Stimulated activated CD4-positive, alpha-beta T cell treated with anti-CD3 and anti-CD28 coated beads, Interleukin-2, amount 100 ng/mL, for 24 hours (primary cell): ENCODE measurements around the gene TRIM39.
"Not testable (repeated sequence)": the region's sequence is repeated elsewhere in the genome, so short reads cannot be mapped to it uniquely, and the experiment has no call there.

Experiments
- DNase-seq, 2 donors: peaks; one replicate each; pipeline ENCODE4 v3.0.0-alpha.2; 2020

TRIM39 gene

GRCh38 chr6:30326526-30327231 lies at the start of gene TRIM39:
TSS of gene TRIM39 (plus strand) at chr6:30326927. CDS start at chr6:30329318, 2,391 bp downstream.
- peak; percentile 88 for DNase-seq

DNA sequence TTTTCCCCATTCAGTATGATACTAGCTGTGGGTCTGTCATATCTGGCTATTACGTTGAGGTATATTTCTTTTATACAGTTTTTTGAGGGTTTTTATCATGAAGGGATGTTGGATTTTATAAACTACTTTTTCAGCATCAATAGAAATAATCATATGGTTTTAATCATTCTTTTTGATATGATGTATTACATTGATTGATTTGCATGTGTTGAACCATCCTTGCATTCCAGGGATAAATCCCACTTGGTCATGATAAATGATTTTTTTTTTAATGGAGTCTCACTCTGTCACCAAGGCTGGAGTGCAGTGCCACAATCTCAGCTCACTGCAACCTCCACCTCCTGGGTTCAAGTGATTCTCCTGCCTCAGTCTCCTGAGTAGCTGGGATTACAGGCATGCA lies 45.7 kb upstream of the TRIM39 start:
- DNase-seq, result not testable (repeated sequence)

- DNase-seq, result no peak
Observed at GRCh38 chr6:30282522-30282921, 44.2 kb upstream of the TRIM39 start.

DNA sequence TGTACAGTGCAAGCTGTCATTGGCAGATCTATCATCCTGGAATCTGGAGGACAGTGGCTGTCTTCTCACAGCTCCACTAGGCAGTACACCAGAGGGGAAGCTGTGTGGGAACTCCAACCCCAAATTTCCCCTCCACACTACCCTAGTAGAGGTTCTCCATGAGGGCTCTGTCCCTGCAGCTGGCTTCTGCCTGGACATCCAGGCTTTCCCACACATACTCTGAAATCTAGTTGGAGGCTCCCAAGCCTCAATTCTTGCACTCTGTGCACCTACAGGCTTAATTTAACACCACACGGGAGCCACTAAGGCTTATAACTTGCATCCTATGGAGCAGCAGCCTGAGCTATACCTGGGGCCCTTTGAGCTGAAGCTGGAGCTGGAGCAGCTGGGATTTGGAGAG lies 43.0 kb upstream of the TRIM39 start:
- no peak for DNase-seq

DNA sequence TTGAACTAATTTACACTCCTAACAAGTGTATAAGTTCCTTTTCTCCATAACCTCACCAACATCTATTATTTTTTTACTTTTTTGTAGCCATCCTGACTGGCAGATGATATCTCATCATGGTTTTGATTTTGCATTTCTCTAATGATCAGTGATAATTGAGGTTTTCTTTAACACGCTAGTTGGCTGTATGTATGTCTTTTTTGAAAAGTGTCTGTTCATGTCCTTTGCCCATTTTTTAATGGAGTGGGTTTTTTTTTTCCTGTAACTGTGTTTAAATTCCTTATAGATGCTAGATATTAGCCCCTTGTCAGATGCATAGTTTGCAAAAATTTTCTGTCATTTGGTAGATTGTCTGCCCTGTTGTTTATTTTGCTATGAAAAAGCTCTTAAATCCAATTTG lies 39.6 kb upstream of the TRIM39 start:
- no peak for DNase-seq

GRCh38 chr6:30295837-30296236 lies 30.9 kb upstream of the TRIM39 start:
- DNase-seq, result no peak

GRCh38 chr6:30304002-30304401 lies 22.7 kb upstream of the TRIM39 start:
- no peak for DNase-seq

DNA sequence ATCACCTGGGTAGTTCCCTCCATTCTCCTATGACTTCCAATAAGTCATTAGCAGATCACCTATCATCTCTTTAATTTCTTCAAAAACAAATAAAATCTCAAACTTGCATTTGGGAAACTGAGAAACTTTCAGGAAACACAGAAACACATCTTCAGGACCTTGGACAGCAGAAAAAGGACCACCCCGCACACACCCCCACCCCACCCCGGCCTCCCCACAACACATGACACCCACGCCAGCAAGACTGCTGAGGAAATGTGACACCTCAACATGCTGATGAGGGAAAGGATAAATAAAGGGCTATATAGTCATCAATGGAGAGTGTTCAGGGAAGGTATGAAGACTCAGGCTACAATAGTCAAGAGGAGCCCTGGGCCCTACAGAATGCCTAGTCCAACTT lies 15.6 kb upstream of the TRIM39 start:
- no peak for DNase-seq

GRCh38 chr6:30311671-30312070 lies 15.1 kb upstream of the TRIM39 start:
- no peak for DNase-seq

- no peak for DNase-seq
Observed at GRCh38 chr6:30312266-30312665, 14.5 kb upstream of the TRIM39 start.

- no peak for DNase-seq
Observed at GRCh38 chr6:30312676-30313321, 13.9 kb upstream of the TRIM39 start.

GRCh38 chr6:30315156-30315555 lies 11.6 kb upstream of the TRIM39 start:
- no peak for DNase-seq

DNA sequence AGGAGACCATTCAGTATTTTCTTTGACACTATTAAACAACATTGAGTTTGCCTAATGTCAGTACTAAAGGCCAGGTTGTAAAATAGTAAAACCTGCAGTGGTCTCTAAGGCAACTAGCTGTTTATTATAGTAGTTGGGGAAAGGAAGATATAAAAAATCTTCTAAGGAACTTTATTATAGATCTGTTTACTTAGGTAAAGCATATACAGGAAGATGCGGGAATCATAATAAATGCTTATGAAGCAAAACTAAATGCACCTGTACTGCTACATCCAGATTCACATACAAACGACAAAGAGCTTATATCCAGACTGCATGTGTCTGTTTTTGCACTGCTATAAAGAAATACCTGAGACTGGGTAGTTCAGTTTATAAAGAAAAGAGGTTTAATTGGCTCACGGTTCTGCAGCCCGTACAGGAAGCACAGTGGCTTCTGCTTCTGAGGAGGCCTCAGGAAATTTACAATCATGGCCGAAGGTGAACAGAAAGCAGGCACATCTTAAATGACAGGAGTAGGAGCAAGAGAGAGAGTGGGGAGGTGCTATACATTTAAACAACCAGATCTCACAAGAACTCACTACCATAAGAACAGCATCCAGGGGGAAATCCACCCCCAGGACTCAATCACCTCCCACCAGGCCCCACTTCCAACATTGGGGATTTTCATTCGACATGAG lies 8.7 kb upstream of the TRIM39 start:
- no peak for DNase-seq

DNA sequence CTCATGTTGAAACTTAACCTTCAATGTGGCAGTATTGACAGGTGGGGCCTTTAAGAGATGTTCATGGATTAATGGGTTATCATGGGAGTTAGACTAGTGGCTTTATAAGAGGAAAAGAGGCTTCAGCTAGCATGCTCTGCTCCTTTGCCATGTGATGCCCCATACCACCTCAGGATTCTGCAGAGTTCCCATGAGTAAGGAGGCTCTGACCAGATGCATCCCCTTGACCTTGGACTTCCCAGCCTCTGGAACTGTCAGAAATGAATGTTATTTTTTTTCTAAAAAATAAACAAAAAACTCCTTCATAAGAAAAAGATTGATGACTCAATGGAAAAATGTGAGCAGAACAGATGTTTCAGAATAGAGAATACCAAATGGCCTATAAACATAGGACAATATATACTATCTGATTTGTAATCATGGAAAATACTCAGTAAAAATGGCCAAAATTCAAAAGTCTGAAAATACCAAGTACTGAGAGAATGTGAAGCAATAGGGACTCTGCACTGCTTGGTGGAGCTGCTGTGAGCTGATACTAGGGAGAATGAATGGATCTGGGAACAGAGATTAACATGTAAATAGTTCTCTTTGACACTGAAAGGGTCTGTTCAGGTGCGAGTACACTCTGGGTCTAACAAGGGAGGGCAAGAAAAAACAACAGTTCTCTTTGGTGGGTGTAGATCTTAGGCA lies 7.4 kb upstream of the TRIM39 start:
- DNase-seq, result no peak

GRCh38 chr6:30321692-30322388 lies 4.9 kb upstream of the TRIM39 start:
- no peak for DNase-seq

- DNase-seq, result peak; percentile 10 to 35
Observed at GRCh38 chr6:30322527-30323501, 3.9 kb upstream of the TRIM39 start.

DNA sequence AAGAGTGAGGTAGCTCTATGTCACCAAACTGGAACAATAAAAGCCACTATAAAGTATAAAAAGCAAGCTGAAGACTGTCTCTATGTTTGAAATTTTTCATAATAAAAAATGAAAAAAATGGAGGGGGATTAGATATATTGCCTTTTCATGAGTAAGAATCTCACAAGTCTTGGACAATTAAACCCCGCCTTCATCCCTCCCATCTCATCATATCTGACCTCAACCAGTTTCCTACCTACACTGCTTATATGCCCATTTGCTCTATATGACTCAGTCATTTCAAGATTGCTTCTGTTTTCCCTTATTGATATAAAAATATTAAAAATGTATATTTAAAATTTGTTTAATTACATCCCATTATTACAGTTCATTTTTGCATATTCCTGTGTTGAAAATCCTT lies 2.9 kb upstream of the TRIM39 start:
- DNase-seq, result no peak

DNA sequence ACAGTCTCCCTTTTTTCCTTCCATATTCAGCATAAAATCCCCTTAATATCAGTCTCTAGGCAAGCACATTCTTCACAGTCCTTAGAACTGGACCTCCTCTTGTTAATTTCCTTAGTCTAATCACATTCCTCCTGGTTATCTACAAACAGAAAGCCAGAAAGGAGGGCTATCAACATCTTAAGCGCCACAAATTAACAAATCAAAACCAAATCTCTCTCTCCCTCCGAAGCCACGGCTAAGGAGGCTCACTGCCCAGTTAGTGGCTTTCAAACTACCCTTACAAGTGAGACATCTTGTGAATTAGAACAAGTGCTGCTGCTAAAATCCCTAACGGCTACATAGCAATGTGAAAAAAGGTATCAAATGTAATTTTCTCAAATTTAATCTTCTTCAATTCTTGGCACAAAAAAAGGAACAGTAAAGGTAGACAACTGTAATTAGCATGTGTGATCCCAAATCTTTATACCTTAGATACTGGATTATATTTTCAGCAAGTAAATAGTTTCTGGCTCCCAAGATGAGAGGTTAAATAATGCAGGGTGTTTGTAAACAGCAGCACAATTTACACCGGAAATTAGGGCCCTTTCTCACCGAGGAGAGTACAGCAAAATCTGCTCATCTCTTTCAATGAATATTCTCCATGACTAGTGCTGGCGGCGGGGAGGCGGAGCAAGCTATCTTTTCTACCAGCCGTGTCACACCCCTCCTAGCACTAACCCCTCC lies 1.4 kb upstream of the TRIM39 start:
- DNase-seq, result peak; percentile 86 to 88

DNA sequence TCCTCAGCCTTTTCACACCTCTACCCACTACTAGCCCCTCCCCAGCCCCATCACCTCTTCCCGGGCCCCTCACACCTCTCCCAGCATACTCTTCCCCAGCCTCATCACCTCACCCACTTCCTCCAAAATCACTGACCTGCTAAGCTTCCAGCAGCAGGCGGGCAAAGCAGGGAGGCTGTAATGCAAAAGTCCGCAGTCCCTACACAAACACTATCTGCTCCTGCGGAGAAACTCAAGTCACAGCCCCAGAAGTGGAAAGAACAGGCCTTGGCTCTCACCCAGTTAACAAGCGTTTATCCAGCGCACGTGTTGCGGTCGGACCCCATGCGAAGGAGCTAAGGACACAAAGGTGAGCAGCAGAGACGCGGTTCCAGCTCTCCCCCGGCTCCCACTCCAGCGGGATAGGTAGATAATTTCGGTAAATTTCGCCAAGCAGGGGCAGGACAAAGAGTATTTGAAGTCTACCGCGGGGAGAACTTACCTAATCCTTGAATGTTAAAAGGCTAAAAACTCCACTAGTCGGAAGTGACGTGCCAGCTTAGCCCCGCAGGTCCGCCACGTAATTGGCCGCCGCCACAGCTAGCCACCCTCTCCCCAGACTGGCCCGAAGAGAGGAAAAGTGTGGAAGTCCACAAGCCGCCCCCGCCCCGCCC lies 728 bp upstream of the TRIM39 start:
- DNase-seq, result peak; percentile 77 to 78

DNA sequence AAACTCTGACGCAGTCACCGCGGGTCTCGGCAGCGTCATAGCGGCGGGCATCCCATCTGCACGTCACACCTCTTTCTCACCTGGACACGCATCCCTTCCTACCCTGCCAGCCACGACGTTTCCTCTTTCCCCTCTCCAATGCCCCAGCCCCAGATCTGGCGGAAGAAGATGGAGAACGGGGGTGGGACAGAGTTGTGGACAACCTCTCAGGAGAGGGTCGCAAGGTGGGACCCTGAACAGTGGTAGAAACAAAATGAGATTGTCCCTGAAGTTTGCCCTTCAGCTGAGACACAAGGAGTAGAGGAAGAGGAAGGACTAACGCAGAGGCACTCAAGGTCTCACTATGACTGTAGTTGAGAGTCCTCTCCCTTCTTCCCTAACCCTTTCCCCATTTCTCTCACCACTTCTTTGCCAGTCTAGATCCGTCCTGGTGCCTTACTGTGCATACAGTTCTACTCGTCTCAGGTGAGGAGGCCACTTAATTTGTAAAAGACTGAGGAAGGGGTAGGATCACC lies 562 bp downstream of the TRIM39 start:
- DNase-seq, result no peak
